Stimulated activated naive CD8-positive, alpha-beta T cell treated with anti-CD3 and anti-CD28 coated beads, Interleukin-15, Interleukin-2, amounts not matched to agents 100 ng/mL and 50 ng/mL, for 24 hours (primary cell): ENCODE results near the gene CD82.

Source experiments
- H3K27ac Mint-ChIP-seq: one replicate; pipeline ENCODE4 v1.8.0; 2021; ENCODE audit warnings: mild to moderate bottlenecking, mixed read lengths
- H3K27me3 Mint-ChIP-seq: one replicate; pipeline ENCODE4 v1.8.0; 2021; ENCODE audit warnings: mixed read lengths
- H3K36me3 Mint-ChIP-seq: one replicate; pipeline ENCODE4 v1.8.0; 2021; ENCODE audit warnings: low read depth, mixed read lengths
- H3K4me1 Mint-ChIP-seq: one replicate; pipeline ENCODE4 v1.8.0; 2021; ENCODE audit warnings: low read depth, mixed read lengths
- H3K4me3 Mint-ChIP-seq: one replicate; pipeline ENCODE4 v1.8.0; 2021; ENCODE audit warnings: mild to moderate bottlenecking, mixed read lengths
- H3K9me3 Mint-ChIP-seq: one replicate; pipeline ENCODE4 v1.8.0; 2021; ENCODE audit warnings: mixed read lengths

Gene CD82

DNA sequence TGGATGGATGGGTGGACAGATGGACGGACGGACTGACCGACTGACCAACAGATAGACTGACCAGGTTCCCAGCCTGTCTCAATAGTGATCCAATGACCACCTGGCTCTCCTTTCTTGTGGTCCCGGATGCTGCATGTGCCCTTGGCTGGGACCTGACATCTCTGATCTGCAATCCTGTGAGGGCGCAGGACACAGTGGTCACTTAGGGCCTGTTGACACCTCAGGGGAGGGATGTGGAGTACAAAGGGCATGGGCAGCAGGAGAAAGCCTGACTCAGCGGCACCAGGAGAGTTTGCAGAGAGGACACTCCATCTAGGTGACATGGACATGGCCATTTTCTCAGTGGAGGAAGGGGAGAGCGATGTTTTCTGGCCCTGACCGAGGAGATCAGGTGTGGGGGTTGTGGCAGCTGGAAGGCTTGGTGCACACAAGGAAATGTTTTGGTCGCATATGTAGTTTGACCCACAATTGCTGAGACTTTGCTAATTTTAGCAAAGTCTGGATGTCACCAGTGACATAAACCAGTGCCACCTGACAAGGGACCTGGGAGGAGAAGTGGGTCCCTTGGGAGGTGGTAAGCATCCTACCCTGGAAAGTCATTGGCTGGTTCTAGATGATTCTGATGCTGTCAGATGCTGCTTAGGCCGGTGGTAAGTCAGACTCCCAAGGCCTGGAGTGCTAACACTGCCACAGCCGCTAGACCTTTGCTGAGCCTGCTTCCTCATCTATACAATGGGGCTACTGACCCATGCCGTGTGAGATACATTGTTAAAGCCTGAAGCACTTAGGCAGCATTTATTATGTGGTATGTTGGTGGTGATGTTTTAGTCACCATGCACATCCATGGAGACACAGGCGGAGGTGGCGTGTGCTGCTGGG, 50.7 kb downstream of the CD82 start:
- Mint-ChIP-seq H3K27me3 (no peaks in the 10 kb centered on the region), H3K36me3 (peaks cover 83% of the 10 kb centered on the region)

DNA sequence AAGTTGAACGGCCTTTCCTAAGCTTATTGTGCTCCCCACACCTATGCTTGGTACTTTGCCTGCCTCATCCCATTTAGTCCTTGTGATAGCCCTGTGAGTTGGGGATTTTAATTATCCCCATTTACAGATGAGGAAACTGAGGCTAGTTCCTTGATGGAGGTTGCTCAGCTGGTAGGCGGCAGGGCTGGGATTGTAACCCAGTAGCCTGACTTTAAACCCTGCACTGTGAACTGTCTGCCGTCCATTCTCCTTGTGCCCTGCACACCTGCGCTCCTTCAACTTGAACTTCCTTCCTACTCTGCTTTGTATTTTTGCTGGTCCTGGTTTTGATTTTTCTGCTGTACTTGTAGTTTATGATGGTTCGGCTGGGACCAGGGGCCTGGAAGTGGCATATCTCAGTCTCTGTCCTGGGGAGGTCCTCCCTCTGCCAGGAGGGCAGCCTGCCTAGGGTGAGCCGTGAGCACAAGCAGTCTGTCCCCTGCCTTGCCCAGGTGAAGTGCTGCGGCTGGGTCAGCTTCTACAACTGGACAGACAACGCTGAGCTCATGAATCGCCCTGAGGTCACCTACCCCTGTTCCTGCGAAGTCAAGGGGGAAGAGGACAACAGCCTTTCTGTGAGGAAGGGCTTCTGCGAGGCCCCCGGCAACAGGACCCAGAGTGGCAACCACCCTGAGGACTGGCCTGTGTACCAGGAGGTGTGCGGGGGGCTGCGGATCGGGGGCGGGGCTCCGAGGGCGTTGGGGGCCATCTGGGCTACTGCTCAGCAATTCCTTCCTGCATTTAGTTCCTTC, 52.4 kb downstream of the CD82 start:
- Mint-ChIP-seq H3K27ac (no peak overlapping the region), H3K4me1 (peaks cover 52% of the 10 kb centered on the region), H3K36me3 (peaks cover 81% of the 10 kb centered on the region), H3K27me3 (no peaks in the 10 kb centered on the region), H3K9me3 (no peaks in the 10 kb centered on the region), H3K4me3 (no peak overlapping the region)

More for the DNA sequence above, 50.7 kb downstream of the CD82 start:
- H3K4me3 Mint-ChIP-seq = no peak overlapping the region
- H3K9me3 Mint-ChIP-seq = no peaks in the 10 kb centered on the region
- H3K4me1 Mint-ChIP-seq = peaks cover 60% of the 10 kb centered on the region
- H3K27ac Mint-ChIP-seq = peak overlapping the region; percentile 48

- Mint-ChIP-seq H3K9me3 (no peaks in the 10 kb centered on the region), H3K4me3 (no peak overlapping the region), H3K4me1 (peaks cover 52% of the 10 kb centered on the region), H3K36me3 (peaks cover 72% of the 10 kb centered on the region), H3K27me3 (no peaks in the 10 kb centered on the region), H3K27ac (no peak overlapping the region)
Measured at GRCh38 chr11:44618561-44619425, 53.3 kb downstream of the CD82 start.

- Mint-ChIP-seq H3K9me3 (no peaks in the 10 kb centered on the region), H3K4me1 (peaks cover 56% of the 10 kb centered on the region), H3K27ac (peak overlapping the region; percentile 52), H3K4me3 (no peak overlapping the region), H3K36me3 (peaks cover 56% of the 10 kb centered on the region), H3K27me3 (no peaks in the 10 kb centered on the region)
Measured at GRCh38 chr11:44620328-44620725, 54.9 kb downstream of the CD82 start.

GRCh38 chr11:44621140-44621681, 55.7 kb downstream of the CD82 start:
- H3K4me3 Mint-ChIP-seq = no peak overlapping the region

GRCh38 chr11:44621784-44622183, 56.3 kb downstream of the CD82 start:
- Mint-ChIP-seq H3K36me3 (peaks cover 42% of the 10 kb centered on the region), H3K27me3 (no peaks in the 10 kb centered on the region), H3K4me3 (no peak overlapping the region), H3K9me3 (no peaks in the 10 kb centered on the region), H3K27ac (no peak overlapping the region), H3K4me1 (peaks cover 50% of the 10 kb centered on the region)

More at GRCh38 chr11:44621140-44621681, 55.7 kb downstream of the CD82 start:
- H3K27me3 Mint-ChIP-seq = no peaks in the 10 kb centered on the region
- H3K36me3 Mint-ChIP-seq = peaks cover 48% of the 10 kb centered on the region
- no peak overlapping the region for H3K27ac Mint-ChIP-seq
- peaks cover 55% of the 10 kb centered on the region for H3K4me1 Mint-ChIP-seq
- H3K9me3 Mint-ChIP-seq = no peaks in the 10 kb centered on the region

DNA sequence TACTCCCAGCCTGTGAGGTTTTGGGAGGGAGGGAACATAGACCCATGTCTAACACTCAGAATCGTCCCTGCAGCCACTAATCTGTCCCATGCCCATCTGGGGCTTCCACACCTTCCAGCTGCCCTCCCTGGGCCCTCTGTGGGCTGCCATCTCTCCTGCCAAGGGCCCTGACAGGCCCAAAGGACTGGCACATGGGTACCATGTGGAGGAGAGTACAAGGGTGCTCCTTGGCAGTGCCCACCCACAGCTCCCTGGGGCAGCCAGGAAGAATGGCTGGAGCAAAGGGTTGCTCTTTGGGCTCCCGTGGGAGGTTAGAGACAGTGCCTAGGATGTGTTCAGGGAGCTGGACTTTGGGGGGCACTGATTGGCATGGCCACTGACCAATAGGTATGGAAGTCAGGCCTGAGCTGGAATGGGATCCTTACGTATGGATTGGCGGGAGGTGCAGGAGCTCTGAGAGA, 56.8 kb downstream of the CD82 start:
- Mint-ChIP-seq H3K4me3 (no peak overlapping the region), H3K27me3 (no peaks in the 10 kb centered on the region), H3K36me3 (peaks cover 37% of the 10 kb centered on the region), H3K9me3 (no peaks in the 10 kb centered on the region), H3K4me1 (peaks cover 50% of the 10 kb centered on the region), H3K27ac (no peak overlapping the region)

GRCh38 chr11:44622721-44623258, 57.3 kb downstream of the CD82 start:
- peaks cover 32% of the 10 kb centered on the region for H3K36me3 Mint-ChIP-seq
- no peak overlapping the region for H3K4me3 Mint-ChIP-seq
- H3K4me1 Mint-ChIP-seq = peaks cover 49% of the 10 kb centered on the region
- no peaks in the 10 kb centered on the region for H3K9me3 Mint-ChIP-seq
- no peaks in the 10 kb centered on the region for H3K27me3 Mint-ChIP-seq
- peak overlapping the region; percentile 63 for H3K27ac Mint-ChIP-seq

- Mint-ChIP-seq H3K27me3 (no peaks in the 10 kb centered on the region), H3K9me3 (no peaks in the 10 kb centered on the region), H3K36me3 (peaks cover 26% of the 10 kb centered on the region), H3K4me3 (peak overlapping the region; percentile 66), H3K27ac (peak overlapping the region; percentile 63), H3K4me1 (peaks cover 46% of the 10 kb centered on the region)
Measured at GRCh38 chr11:44623341-44623730, 57.9 kb downstream of the CD82 start.

- Mint-ChIP-seq H3K4me1 (peaks cover 46% of the 10 kb centered on the region), H3K9me3 (no peaks in the 10 kb centered on the region), H3K4me3 (no peak overlapping the region), H3K36me3 (peaks cover 21% of the 10 kb centered on the region), H3K27me3 (no peaks in the 10 kb centered on the region), H3K27ac (peak overlapping the region; percentile 21)
Measured at GRCh38 chr11:44623731-44624491, 58.4 kb downstream of the CD82 start.

- Mint-ChIP-seq H3K9me3 (no peaks in the 10 kb centered on the region), H3K4me3 (peak overlapping the region; percentile 15), H3K27ac (peak overlapping the region; percentile 21), H3K36me3 (peaks cover 16% of the 10 kb centered on the region), H3K4me1 (peaks cover 46% of the 10 kb centered on the region), H3K27me3 (no peaks in the 10 kb centered on the region)
Measured at GRCh38 chr11:44624761-44625221, 59.3 kb downstream of the CD82 start.

DNA sequence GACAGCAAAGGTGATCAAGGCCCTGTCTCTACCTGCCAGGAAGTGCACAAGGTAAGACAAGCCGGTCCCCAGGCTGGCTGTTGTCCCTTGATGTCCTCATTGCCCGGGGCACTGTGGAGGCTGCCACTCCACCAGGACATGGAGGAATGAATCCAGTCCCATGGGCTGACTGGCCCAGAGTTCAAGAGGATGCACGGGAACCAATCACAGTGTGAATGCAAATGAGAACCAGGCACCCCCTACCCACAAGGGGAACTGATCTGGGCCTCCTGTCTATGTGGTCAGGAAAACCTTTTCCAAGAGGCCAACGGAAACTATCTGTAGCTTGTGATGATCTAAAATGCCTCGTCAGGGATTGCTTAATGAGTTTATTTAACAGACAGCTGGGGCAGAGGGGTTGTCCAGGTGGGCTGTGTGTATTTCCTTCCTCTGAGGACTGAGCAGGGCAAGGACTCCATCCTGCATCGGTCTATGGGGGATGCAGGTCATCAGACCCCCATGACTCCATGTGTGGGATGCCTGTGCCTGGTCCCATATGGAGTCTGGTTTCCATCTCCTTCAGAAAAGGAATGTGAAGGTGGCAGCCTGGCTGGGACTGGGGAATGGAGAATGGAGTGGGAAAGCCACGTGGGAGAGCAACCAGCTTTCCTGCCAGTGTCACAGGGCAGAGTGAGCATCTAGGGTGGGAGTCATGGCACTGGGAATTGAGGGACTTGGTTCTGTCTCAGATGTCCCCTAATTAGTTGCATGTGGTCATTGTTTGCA, 60.5 kb downstream of the CD82 start:
- Mint-ChIP-seq H3K36me3 (peaks cover 8% of the 10 kb centered on the region), H3K4me1 (peaks cover 41% of the 10 kb centered on the region), H3K9me3 (no peaks in the 10 kb centered on the region), H3K4me3 (peak overlapping the region; percentile 25), H3K27ac (no peak overlapping the region), H3K27me3 (no peaks in the 10 kb centered on the region)

GRCh38 chr11:44626645-44627044, 61.2 kb downstream of the CD82 start:
- Mint-ChIP-seq H3K4me1 (peaks cover 37% of the 10 kb centered on the region), H3K4me3 (no peak overlapping the region), H3K9me3 (no peaks in the 10 kb centered on the region), H3K36me3 (peaks cover under 1% of the 10 kb centered on the region), H3K27me3 (no peaks in the 10 kb centered on the region), H3K27ac (no peak overlapping the region)
